ENCODE results near the gene GNAZ.

Gene GNAZ

DNA sequence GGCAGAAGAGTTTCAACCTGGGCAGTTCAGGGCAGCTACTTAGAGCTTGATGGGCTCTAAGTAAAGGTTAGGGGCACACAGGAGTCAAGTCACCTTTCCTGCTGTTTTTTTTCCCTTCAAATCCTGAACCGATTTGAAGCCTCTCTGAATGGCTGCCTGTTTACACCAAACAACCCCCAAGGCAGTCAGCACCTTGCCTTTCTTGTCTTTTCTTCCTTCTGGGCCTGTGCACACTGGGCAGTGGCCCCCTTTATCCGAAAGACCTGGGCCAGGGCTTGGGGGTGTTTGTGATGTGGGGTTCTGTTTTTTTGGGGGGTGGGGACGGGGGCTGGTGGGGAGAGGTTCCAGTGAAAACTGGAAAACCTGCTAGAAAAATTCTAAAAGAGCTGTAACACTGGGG is 67.1 kb downstream of the GNAZ start:
- POLR2A ChIA-PET, result no interaction called here
- DNase-seq (ENCODE audit: extremely low spot score), result no peak
- TF ChIP-seq ARNT (IDR thresholded peaks at IDR 0.05) (no peak), HDGF (IDR thresholded peaks at IDR 0.05; ENCODE audit: borderline replicate concordance) (no peak), SP1 (IDR thresholded peaks at IDR 0.05) (no peak)
- CTCF ChIA-PET, result interaction anchor here (1.2 kb wide), 1 partner anchor 178 kb away, joined by 7 read pairs; no protein-coding TSS in a partner anchor

DNA sequence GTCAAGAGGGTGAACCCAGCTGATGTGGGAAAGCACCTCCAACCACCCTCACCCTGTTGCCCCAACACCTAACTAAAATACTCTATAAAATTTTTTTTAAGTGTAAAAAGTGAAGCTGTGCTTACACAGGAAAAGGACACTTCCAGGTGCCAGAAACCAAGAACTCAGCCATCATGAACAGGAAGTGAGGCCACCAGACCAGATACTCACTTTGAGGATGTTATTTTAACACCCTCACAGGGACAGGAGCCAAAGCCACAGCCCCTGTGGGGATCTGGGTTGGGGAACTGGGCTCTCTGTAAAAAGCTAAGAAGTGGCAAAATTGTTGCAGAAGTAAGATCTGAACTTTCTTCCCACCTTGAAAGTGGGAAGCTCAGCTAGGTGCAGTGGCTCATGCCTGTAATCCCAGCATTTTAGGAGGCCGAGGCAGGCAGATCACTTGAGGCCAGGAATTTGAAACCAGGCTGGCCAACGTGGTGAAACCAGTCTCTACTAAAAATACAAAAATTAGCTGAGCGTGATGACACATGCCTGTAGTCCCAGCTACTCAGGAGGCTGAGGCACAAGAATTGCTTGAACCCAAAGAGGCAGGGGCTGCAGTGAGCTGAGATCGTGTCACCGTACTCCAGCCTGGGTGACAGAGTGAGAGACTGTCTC is 67.7 kb downstream of the GNAZ start:
- ChIA-PET POLR2A (no interaction called here), CTCF (interaction anchor here (0.6 to 1.3 kb wide), 3 partner anchors 10 to 179 kb away, joined by 3 to 7 read pairs (median 4); no protein-coding TSS in a partner anchor)
- TF ChIP-seq SP1 (IDR thresholded peaks at IDR 0.05) (no peak), ARNT (IDR thresholded peaks at IDR 0.05) (no peak), FOXM1 (IDR thresholded peaks at IDR 0.05; ENCODE audit: borderline replicate concordance) (no peak), L3MBTL2 (conservative IDR thresholded peaks at IDR 0.05) (no peak)
- TF ChIP-seq, protein P1, sequence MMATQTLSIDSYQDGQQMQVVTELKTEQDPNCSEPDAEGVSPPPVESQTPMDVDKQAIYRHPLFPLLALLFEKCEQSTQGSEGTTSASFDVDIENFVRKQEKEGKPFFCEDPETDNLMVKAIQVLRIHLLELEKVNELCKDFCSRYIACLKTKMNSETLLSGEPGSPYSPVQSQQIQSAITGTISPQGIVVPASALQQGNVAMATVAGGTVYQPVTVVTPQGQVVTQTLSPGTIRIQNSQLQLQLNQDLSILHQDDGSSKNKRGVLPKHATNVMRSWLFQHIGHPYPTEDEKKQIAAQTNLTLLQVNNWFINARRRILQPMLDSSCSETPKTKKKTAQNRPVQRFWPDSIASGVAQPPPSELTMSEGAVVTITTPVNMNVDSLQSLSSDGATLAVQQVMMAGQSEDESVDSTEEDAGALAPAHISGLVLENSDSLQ (IDR thresholded peaks at IDR 0.05), result no peak
- no peak for DNase-seq (ENCODE audit: extremely low spot score)

DNA sequence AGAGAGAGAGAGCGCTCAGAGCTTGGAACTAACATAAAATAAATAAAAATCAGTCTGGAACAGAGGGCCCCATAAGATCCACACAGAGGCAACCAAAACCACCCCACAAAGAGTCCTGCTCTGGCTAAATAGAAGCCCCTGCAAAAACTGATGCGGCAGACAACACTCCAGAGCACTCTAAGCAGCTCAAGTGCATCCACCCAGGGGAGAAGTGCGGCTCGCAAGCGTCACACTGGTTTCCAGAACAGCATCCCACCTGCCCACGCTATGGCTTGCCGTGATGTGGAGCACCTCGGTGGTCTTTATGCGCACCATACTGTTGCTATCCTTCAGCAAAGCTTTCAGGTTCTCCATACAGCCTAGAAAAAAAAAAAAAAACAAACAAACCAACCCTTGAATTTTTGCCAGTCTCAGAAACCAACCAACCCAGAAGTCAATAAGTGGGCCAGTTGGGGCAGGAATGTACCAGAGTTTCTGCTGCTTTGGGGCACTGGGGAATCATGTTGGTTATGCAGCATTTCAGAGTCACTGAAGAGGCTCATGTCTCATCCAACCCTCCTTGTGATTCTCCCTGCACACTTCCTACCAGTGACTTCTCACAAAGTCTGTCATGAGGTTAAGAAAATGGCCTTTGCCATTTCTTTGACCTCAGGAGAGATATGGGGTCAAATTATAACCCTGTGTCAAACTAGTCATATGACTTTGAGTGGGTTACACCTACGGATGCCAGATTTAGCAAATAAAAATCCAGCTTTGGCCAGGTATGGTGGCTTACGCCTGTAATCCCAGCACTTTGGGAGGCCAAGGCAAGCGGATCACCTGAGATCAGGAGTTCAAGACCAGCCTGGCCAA is 68.5 kb downstream of the GNAZ start:
- no peak for TF ChIP-seq TARDBP (IDR thresholded peaks at IDR 0.05)
- TF ChIP-seq FOXM1 (IDR thresholded peaks at IDR 0.05; ENCODE audit: borderline replicate concordance), result no peak
- TF ChIP-seq, protein P1 (IDR thresholded peaks at IDR 0.05), result no peak
- ChIA-PET POLR2A (no interaction called here), CTCF (interaction anchor here (0.6 to 1.3 kb wide), 3 partner anchors 11 to 180 kb away, joined by 3 to 7 read pairs (median 4); no protein-coding TSS in a partner anchor)
- DNase-seq (ENCODE audit: extremely low spot score), result no peak

DNA sequence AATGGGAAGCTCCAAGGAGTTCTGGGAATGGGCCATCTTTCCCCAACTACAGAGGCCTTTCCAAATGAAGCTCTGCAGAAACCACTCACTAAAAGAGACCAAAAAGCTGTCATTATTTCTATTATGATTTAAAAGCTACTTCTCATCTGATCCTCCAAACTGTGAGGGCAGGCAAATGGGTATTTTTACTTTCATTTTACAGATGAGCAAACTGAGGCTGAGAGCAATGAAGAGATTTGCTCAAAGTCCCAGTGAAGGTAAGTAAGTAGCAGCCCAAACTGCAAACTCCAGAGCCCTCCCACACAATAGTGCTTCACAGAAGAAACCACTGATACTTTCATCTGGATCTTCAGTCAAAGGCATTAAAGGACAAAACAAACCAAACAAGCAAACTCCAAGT is 70.1 kb downstream of the GNAZ start:
- TF ChIP-seq HDGF (IDR thresholded peaks at IDR 0.05; ENCODE audit: borderline replicate concordance) (no peak), LEF1 (IDR thresholded peaks at IDR 0.05; ENCODE audit: borderline replicate concordance) (no peak), ARNT (IDR thresholded peaks at IDR 0.05) (no peak), ZNF384 (IDR thresholded peaks at IDR 0.05) (no peak), CTBP1 (IDR thresholded peaks at IDR 0.05; ENCODE audit: borderline replicate concordance) (no peak), SP1 (IDR thresholded peaks at IDR 0.05) (no peak), SUZ12 (IDR thresholded peaks at IDR 0.05) (no peak), FOXK2 (IDR thresholded peaks at IDR 0.05) (no peak), FOXM1 (IDR thresholded peaks at IDR 0.05; ENCODE audit: borderline replicate concordance) (no peak)
- TF ChIP-seq, protein P1 (IDR thresholded peaks at IDR 0.05), result no peak
- ChIA-PET POLR2A (no interaction called here), CTCF (interaction anchor here (0.5 to 1.6 kb wide), 4 partner anchors 38 to 332 kb away, joined by 3 to 8 read pairs (median 4); no protein-coding TSS in a partner anchor)
- no peak for DNase-seq (ENCODE audit: extremely low spot score)

DNA sequence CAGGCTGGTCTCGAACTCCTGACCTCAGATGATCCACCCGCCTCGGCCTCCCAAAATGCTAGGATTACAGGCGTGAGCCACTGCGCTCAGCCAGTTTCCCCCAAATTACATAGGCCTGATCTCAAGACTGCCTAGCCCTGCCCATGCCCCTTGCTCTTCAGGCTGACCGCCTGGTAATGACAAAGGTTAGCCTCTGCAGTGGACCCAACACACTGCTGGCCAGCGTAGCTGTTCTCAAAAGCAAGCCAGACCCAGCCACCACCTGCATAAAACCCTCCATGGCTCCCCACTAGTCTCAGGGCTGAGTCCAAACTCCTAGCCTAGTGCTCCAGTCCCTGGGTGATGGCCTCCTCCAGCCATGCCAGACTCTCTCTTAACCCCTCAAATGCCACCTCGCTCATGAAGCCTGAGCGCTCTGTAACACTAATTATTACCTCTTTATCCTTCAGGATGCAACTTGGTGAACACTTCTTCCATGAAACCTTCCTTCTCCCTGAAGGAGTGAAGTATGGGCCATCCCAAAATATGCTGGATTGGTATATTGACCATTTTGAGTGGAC is 72.3 kb downstream of the GNAZ start:
- ChIA-PET POLR2A (interaction anchor here (1.0 kb wide), 1 partner anchor 10 kb away, joined by 3 read pairs; no protein-coding TSS in a partner anchor), CTCF (no interaction called here)
- no peak for TF ChIP-seq L3MBTL2 (conservative IDR thresholded peaks at IDR 0.05)
- TF ChIP-seq NFRKB (IDR thresholded peaks at IDR 0.05), result no peak
- TF ChIP-seq SUZ12 (IDR thresholded peaks at IDR 0.05), result no peak
- no peak for DNase-seq (ENCODE audit: extremely low spot score)

DNA sequence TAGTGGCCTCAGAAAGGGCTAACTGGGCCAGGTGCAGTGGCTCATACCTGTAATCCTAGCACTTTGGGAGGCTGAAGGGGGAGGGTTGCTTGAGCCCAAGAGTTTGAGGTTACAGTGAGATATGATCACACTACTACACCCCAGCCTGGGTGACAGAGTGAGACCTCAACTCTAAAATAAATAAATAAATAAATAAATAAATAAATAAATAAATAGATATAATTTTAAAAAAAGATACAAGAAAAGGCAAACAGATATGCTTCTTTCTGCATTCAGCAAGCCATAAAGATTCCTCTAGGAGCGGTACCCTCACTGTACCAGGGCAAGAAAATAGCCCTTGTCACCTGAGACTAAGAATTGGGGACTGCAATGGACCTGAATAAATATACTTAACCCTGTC is 72.8 kb downstream of the GNAZ start:
- no peak for DNase-seq (ENCODE audit: extremely low spot score)
- TF ChIP-seq NFRKB (IDR thresholded peaks at IDR 0.05), result no peak
- no peak for TF ChIP-seq ZNF384 (IDR thresholded peaks at IDR 0.05)
- TF ChIP-seq FOXK2 (IDR thresholded peaks at IDR 0.05), result no peak
- no peak for TF ChIP-seq ARNT (IDR thresholded peaks at IDR 0.05)
- no peak for TF ChIP-seq HDGF (IDR thresholded peaks at IDR 0.05; ENCODE audit: borderline replicate concordance)
- TF ChIP-seq TARDBP (IDR thresholded peaks at IDR 0.05), result no peak
- POLR2A ChIA-PET, result no interaction called here
- CTCF ChIA-PET, result interaction anchor here (2.0 kb wide), 1 partner anchor 187 kb away, joined by 7 read pairs; no protein-coding TSS in a partner anchor

DNA sequence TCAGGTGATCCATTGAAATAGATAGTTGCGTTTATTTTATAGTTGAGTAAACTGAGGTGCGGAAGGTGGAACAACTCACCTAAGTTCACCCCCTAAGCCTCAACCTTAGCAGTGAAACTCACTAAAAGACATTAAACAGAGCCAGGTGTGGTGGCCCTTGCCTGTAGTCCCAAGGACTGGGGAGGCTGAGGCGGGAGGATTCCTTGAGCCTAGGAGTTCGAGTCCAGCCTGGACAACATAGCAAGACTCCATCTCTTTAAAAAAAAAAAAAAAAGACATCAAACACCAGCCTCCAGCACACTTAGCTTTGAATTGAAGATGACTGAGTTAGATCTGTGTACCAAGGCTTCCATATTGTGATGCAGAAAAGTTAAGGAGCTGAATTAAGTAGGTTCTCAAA is 74.1 kb downstream of the GNAZ start:
- TF ChIP-seq ELF4 (IDR thresholded peaks at IDR 0.05), result no peak
- TF ChIP-seq FOXK2 (IDR thresholded peaks at IDR 0.05), result no peak
- TF ChIP-seq CTBP1 (IDR thresholded peaks at IDR 0.05; ENCODE audit: borderline replicate concordance), result no peak
- TF ChIP-seq ZNF384 (IDR thresholded peaks at IDR 0.05), result no peak
- no peak for TF ChIP-seq L3MBTL2 (conservative IDR thresholded peaks at IDR 0.05)
- TF ChIP-seq TARDBP (IDR thresholded peaks at IDR 0.05), result no peak
- TF ChIP-seq, protein P1 (IDR thresholded peaks at IDR 0.05), result no peak
- TF ChIP-seq ARNT (IDR thresholded peaks at IDR 0.05), result no peak
- TF ChIP-seq FOXA1 (IDR thresholded peaks at IDR 0.05), result no peak
- no peak for TF ChIP-seq SUZ12 (IDR thresholded peaks at IDR 0.05)
- no peak for TF ChIP-seq NFRKB (IDR thresholded peaks at IDR 0.05)
- no peak for TF ChIP-seq LEF1 (IDR thresholded peaks at IDR 0.05; ENCODE audit: borderline replicate concordance)
- TF ChIP-seq SP1 (IDR thresholded peaks at IDR 0.05), result no peak
- TF ChIP-seq HDGF (IDR thresholded peaks at IDR 0.05; ENCODE audit: borderline replicate concordance), result no peak
- no peak for TF ChIP-seq BHLHE40 (IDR thresholded peaks at IDR 0.05; ENCODE audit: borderline replicate concordance)
- no peak for TF ChIP-seq FOXM1 (IDR thresholded peaks at IDR 0.05; ENCODE audit: borderline replicate concordance)
- no peak for DNase-seq (ENCODE audit: extremely low spot score)
- ChIA-PET POLR2A (interaction anchor here (1.5 kb wide), 1 partner anchor 74 kb away, joined by 3 read pairs; the partner anchor contains the start of gene GNAZ), CTCF (interaction anchor here (0.9 to 2.0 kb wide), 6 partner anchors 13 to 188 kb away, joined by 3 to 7 read pairs (median 4); no protein-coding TSS in a partner anchor)

Data from HEK293T (cell line).